Suppressor macrophage treated with lipopolysaccharide for 4 hours (primary cell): ENCODE measurements around the gene DZIP1.
A peak's percentile ranks its signal among the peaks of the same experiment; 100 is the strongest.
"Not testable (repeated sequence)": the region's sequence is repeated elsewhere in the genome, so short reads cannot be mapped to it uniquely, and the experiment has no call there.

Experiments used
- DNase-seq: peaks from one replicate; pipeline ENCODE4 v3.0.0-alpha.2; 2020

The DZIP1 gene

DNA sequence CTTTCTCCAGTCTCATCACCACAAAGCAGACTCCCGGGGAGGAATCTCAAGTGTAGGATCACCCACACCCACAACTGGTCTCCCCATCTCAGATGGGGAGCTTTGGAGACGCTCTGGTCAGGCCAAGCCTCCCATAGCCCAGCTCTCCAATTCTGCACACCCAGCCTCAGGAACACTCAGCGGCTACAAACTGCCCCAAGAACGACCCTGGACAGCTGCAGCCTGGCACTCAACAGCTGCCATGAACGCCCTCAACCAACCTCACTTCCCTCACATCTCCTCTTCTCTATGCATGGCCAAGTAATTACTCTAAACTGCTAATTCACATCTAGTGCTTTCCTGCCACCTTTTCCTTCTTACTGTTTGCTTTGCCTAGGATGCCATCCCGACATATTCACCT is 42.6 kb downstream of the DZIP1 start:
- no peak for DNase-seq

DNA sequence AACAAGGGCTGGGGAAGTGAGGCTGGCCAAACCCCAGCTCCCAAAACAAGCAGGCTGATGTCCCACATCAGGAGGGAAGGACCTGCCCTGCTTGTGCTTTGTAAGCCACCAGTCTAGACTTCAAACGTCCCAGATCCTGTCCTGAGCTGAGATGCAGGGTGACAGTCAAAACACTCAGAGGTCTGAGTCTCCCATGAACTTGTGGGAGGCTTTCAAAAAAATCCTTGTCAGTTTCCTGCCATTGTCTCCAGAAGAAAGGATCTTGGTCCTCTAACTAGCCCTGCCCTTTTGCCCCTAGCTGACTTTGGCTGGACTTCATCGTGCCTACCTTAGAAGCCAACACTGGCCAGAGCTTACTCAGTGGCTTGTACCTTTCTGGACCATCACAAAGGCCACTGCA is 43.3 kb downstream of the DZIP1 start:
- no peak for DNase-seq

DNA sequence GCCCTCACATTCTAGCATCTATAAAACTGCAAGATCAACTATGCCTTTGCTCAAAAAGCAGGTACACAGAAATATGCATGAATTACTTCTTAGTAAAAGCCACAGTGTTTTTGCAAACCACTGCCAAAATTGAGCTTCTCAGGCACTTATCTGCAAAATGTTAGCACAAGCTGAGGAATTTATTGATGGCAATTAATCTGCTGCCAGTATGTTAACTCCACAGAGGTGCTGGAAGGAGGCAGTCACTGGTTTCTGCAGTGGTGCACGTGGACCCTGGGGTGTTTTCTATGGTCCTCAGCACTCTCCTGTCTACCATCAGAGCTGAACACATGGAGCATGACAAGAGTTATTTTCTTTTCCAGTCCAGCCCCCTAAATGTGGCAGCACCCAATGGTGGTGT is 47.8 kb downstream of the DZIP1 start:
- no peak for DNase-seq

DNA sequence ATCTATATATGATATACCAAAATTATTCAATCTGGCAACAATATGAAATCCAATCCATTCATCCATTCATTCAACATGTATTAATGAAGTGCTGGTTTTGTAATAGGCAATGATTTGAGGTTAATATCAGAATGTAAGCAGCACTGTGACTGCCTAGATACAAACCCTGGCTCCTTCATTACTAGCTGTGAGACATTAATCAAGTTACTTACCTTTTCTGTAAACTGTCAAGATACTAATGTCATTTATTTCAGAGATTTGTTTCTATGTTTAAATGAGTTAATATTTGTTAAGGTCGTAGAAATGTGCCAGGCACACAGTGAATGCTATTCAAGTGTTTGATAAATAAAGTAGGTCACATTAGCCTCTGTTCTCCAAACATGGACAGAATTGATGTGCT is 51.0 kb downstream of the DZIP1 start:
- DNase-seq, result no peak

GRCh38 chr13:95588721-95589120 is 55.8 kb downstream of the DZIP1 start:
- DNase-seq, result no peak

DNA sequence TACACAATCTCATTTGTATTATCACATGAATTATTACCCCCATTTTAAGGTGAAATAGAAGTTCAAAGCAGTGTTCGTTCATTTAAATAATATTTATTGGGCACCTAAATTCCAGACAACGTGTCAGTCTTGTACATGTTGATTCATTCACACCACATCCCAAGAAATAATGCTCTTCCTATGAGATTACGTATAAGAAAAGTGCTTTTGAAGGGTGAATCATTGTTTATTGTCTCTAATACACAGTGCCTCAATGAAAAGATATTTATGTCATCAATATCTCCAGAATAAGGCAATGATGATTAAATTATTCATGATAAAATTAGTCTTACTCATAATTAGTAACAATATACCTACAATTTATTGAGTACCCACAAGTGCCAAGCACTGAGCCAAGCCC is 56.4 kb downstream of the DZIP1 start:
- DNase-seq, result no peak

DNA sequence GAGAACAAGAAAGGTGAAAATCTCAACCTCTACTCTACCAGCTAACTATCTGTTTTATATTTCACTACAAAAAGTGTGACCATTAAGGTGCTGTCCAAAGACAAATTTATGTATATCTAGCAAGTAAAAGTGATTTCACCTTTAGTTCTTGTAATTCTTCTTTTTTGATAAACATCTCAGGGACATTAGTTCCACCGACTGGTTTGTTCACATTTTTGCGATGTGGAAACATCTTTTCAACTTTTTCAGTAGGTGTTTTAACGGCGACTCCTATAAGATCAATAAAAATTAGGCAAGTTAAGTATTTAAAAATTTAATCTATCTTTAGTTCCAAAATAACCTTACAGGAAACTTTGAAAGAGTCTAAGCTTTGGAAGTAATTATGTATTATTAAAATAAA is 58.6 kb downstream of the DZIP1 start:
- no peak for DNase-seq

DNA sequence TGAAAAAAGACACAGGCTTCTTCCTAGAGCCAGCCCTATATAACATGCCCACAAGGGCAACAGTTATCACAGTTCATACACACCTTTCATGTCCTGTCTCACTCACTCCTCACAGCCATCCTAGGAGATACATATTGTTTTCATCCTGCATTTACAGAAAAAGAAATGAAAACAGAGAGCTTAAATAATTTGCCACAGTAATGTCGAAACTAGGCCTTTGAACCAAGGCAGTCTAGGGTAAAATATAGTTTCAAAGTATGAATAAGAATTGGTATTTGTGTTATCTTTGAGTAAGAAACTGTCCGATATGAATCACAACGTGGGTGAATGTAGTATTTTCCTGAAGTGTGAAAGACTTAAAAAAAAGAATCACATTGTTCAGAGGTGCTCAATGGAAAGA is 65.2 kb downstream of the DZIP1 start:
- DNase-seq, result no peak

DNA sequence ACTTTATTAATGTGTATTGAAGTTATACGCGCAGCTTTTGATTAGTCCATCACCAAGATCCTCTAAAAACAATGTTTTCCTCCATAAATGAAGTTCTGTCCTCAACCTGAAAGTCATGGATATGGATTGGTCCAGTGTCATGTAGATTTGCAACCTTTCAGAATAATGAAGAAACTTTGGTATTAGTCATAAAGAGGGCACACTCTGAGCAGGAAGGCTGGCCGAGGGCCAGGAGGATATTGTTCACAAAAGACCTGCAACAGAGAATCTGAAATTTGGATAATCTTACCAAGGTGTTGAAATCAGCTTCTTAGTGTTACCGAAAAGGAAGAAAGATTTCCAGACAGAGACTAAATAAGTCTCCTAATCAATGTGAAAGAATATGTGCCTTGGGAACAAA is 71.3 kb downstream of the DZIP1 start:
- peak; percentile 3 for DNase-seq

DNA sequence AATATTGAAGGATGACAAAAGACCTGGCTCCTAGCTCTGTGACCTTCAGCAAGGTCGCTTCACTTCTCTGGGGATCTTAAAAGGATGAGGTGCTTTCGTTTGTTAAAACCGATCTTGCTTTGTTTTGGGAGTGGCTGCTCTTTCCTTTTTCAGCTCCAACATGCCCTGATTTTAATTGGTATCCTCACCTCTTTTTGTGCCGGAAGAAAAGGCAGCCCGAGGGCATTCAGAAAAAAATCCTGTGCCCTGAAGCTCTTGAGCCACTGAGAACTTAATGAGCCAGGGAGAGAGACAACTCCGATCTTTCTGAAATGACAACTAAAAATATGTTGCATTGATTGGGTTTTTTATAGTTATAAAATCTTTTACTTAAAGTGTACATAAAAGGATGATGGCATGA is 72.6 kb downstream of the DZIP1 start:
- DNase-seq, result no peak

DNA sequence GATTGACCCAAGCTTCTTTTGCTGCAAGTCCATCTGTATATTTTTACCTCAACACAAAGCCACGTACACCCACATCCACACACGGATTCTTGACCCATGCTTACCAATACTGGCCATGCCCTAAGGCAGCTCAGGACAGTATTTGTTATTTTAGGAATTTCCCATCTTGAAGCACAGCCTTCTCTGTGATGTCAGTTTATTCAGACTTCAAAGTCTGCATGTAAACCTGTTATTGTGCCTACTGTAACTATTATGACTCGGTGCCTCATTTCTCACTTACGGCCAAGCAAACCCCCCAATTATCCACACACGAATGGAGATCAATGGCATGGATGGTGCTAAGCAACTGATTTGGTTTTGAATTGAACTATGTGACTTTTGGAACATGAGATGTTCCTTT is 74.5 kb downstream of the DZIP1 start:
- no peak for DNase-seq

GRCh38 chr13:95568131-95568530 is 76.4 kb downstream of the DZIP1 start:
- DNase-seq, result no peak

- DNase-seq, result not testable (repeated sequence)
These were observed 78.7 kb downstream of the DZIP1 start for GRCh38 chr13:95565758-95566157.

DNA sequence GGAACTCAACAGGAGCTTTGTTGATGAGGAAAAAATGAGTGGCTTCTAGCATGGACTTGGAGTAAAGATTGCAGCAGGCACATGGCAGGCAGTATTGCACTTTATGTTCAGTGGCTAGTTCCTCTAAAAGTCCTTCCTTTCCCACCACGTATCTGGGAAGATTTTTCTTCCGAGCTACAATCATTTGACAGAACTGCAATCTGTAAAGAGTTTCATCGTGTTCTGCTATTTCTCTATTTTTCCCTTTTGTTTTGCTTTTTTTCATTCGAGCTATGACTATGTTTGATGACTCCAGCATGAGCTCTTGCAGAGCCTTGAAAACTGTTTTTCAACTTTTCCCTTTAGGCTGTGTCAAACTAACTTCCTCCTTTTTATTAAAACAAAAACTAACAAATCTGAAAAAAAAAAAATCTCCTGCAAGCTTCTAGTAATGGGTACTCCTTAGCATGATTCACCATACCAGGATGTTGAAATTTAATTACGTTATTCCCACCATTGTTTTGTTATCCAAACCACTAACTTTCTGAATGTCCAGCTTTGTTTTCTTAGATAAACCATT is 79.7 kb downstream of the DZIP1 start:
- peak; percentile 95 for DNase-seq

- DNase-seq, result no peak
These were observed 80.4 kb downstream of the DZIP1 start for GRCh38 chr13:95564091-95564490.

DNA sequence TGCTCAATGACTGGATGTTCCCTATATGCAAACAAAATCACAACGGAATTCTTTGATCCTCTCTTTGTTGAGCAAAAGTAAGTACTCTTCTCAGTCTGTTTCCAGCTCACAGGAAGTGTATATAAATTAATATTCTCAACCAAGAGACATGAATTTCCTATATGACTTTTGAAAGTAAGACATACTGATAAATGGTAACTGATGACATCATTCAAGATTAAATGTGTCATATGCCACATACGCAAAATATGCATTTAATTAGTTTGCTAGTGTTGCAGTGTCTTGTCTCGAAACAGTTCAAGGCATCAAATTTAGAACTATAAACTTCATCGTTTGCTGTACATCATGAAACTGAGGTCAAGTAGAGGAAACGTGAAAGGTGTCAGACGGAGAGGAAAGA is 84.1 kb downstream of the DZIP1 start:
- DNase-seq, result no peak

DNA sequence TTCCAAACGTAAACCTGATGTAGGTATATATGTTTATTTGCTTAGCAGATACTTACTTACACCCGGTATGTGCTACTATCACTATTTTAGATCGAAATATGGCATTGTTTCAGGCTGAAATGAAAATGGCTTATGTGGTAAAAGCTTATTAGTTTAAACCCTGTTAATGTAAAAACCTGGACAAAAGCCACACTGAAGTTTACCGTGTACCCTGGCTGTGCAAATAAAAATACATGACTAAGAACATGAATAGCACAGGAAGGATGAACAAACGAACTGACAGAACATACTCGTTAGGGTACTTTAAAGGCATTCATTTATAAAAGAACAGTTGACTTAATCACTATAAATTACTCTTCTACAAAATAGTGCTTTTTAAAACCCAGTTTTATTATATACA is 85.4 kb downstream of the DZIP1 start:
- DNase-seq, result no peak

DNA sequence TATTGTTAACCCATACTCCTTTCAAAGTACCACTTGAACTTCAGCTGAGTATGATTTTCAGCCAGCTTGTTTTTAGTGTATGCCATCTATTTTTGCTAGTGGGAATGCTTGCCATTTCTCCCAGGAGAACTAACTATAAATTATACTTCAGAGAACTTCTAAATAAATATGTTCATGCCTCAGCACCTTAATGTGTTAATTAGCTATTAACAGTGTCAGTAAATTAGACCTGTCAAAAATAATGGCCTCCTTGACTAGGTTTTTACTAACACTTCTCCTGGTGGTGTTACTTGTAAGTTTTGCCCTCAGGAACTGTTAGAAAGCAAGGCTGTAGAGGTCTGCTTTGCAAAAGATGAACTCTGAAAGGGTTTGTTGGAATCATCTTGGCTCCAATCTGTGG is 87.5 kb downstream of the DZIP1 start:
- DNase-seq, result no peak

- DNase-seq, result peak; percentile 40
These were observed 90.7 kb downstream of the DZIP1 start for GRCh38 chr13:95553581-95554385.

GRCh38 chr13:95552539-95553441 is 91.7 kb downstream of the DZIP1 start, which contains the start of gene CLDN10:
Gene CLDN10 (plus strand): TSS chr13:95552720. CDS start chr13:95552754, 34 bp downstream.
- no peak for DNase-seq

GRCh38 chr13:95552208-95552538 is 92.3 kb downstream of the DZIP1 start:
- DNase-seq, result no peak

- no peak for DNase-seq
These were observed 96.9 kb downstream of the DZIP1 start for GRCh38 chr13:95547531-95548167.

- no peak for DNase-seq
These were observed 97.6 kb downstream of the DZIP1 start for GRCh38 chr13:95546919-95547318.
